Measurements from ENCODE around the gene DALRD3.
A peak's percentile ranks its signal among the peaks of the same experiment; 100 is the strongest.

GRCh38 chr3:49021813-49022687 lies 3.7 kb upstream of the DALRD3 start, which contains the start of gene NDUFAF3:
- TF ChIP-seq CTCF (IDR thresholded peaks at IDR 0.05) (peak; percentile 85 to 99 (median 92)), POLR2A (IDR thresholded peaks at IDR 0.05) (peak; percentile 53), POLR2AphosphoS5 (IDR thresholded peaks at IDR 0.05) (peak; percentile 48)

Data from prostate gland (tissue), 2 donors.